ENCODE results near the gene ANGPTL1. TPM values are rescaled to one million over a fixed set of nuclear protein-coding genes. Genes with fewer than 3 reads are reported as not detected.

The ANGPTL1 gene
- total RNA-seq, 6 experiments from 2014 or later = 1.2 to 10.0 (median 3.8) TPM

DNA sequence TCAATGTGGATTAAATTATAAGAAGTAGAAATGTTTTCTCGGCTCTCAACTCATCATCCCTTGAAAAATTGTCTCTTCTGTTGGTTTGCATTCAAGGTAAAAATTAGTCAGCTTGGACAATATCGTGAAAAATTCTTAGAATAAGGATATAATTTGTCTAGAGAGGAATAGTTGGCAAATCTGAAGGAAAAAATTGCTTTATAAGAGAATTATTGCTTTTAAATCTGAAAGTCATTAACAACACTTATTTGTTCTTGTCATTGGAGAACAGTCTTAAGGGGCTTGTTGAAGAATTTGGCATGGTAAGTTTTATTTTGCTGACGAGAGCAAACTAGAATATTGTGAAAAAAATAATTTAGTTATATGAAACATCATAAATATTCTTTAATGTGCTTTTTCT, 26.4 kb downstream of the ANGPTL1 start:
- H3K9me3 ChIP-seq = no peaks in the 10 kb centered on the region
- TF ChIP-seq POLR2A (IDR thresholded peaks at IDR 0.05) (no peak), CTCF (IDR thresholded peaks at IDR 0.05) (no peak)
- ATAC-seq (no peak), DNase-seq (no peak)
- 85% methylated on average over 3 of the region's 3 CpGs for WGBS (ENCODE audit: insufficient coverage, low coverage, low lambda C conversion rate, missing lambda C conversion rate)
- no peak overlapping the region for H3K27ac ChIP-seq
- no peaks in the 10 kb centered on the region for H3K27me3 ChIP-seq
- H3K4me1 ChIP-seq = no peaks in the 10 kb centered on the region
- intact Hi-C loops (cut with DNase I) = no loop called here
- no peak overlapping the region for H3K4me3 ChIP-seq
- H3K36me3 ChIP-seq = no peaks in the 10 kb centered on the region

DNA sequence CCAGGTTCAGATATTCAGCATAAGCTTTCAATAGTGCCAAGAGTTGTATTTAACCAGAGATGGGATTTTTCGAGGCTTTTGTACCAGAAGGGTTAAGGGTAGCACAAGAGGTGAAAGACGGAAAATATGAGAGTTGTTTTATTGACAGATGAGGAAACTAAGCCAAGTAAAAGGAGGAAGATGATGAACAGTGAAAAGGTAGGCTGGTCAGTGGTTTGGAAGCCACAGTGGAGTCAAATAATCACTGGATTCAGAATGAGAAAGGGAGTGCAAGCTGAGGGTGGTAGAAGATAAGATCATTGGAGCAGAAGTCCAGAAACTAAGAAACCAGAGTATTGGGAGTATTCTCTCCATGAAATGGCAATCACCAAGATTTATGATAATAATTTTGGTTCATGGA, 45.7 kb downstream of the ANGPTL1 start:
- no peak overlapping the region for H3K4me3 ChIP-seq
- intact Hi-C loops (cut with DNase I) = no loop called here
- no peaks in the 10 kb centered on the region for H3K27me3 ChIP-seq
- H3K4me1 ChIP-seq = no peaks in the 10 kb centered on the region
- H3K9me3 ChIP-seq = no peaks in the 10 kb centered on the region
- ATAC-seq (no peak), DNase-seq (no peak)
- no peaks in the 10 kb centered on the region for H3K36me3 ChIP-seq
- TF ChIP-seq POLR2A (IDR thresholded peaks at IDR 0.05) (no peak), CTCF (IDR thresholded peaks at IDR 0.05) (no peak)
- 74% methylated on average over 2 of the region's 2 CpGs for WGBS (ENCODE audit: insufficient coverage, low coverage, low lambda C conversion rate, missing lambda C conversion rate)
- no peak overlapping the region for H3K27ac ChIP-seq

DNA sequence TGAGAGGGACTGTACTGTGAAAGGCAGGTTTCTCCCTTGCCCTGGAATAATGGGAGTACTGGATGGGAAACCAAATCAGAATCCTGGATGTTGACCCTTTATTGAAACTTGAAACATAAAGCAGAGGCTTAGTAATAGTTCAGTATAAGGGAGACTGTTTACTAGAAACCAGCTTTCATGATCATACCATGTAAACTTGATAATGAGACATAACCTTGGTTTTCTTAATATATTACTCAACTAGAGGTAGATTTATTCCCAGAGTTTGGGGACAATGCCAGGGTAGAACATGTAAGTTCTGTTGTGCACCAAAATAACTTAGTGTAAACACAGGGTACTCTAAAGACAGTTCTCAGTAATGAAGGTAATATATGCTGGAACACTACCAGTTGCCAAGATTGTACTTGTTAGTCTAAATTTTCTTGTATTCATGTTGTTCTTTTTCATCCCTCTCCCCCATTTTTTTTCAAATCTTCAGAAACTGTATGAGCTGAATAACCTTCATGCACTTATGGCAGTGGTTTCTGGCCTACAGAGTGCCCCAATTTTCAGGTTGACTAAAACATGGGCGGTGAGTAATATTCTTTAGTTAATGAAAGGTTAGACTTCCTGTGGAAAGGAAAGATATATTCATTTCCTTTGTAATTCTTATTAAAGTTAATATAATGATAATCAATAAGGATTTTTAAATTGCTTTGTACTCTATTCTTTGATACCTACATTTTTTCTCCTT, 49.6 kb downstream of the ANGPTL1 start:
- 75% methylated on average over 1 of the region's 1 CpG for WGBS (ENCODE audit: insufficient coverage, low coverage, low lambda C conversion rate, missing lambda C conversion rate)
- no peak overlapping the region for H3K4me3 ChIP-seq
- no peak for TF ChIP-seq CTCF (IDR thresholded peaks at IDR 0.05)
- no peak for TF ChIP-seq POLR2A (IDR thresholded peaks at IDR 0.05)
- intact Hi-C loops (cut with DNase I) = no loop called here
- no peaks in the 10 kb centered on the region for H3K4me1 ChIP-seq
- ATAC-seq (no peak), DNase-seq (no peak)
- no peaks in the 10 kb centered on the region for H3K36me3 ChIP-seq
- H3K9me3 ChIP-seq = no peaks in the 10 kb centered on the region
- no peak overlapping the region for H3K27ac ChIP-seq
- H3K27me3 ChIP-seq = no peaks in the 10 kb centered on the region

GRCh38 chr1:178819123-178819522, 51.8 kb downstream of the ANGPTL1 start:
- TF ChIP-seq CTCF (IDR thresholded peaks at IDR 0.05) (no peak), POLR2A (IDR thresholded peaks at IDR 0.05) (no peak)
- Histone ChIP-seq H3K4me1 (no peaks in the 10 kb centered on the region), H3K27ac (no peak overlapping the region), H3K4me3 (no peak overlapping the region), H3K36me3 (peaks cover 0 to 6% (median 0%) of the 10 kb centered on the region in 4 donors), H3K27me3 (no peaks in the 10 kb centered on the region), H3K9me3 (no peaks in the 10 kb centered on the region)
- DNase-seq (no peak), ATAC-seq (no peak)
- intact Hi-C loops (cut with DNase I) = no loop called here
- whole genome bisulfite sequencing (ENCODE audit: insufficient coverage, low coverage, low lambda C conversion rate, missing lambda C conversion rate) = 100% methylated on average over 1 of the region's 4 CpGs
